ENCODE results near the gene SERAC1.

The SERAC1 gene

GRCh38 chr6:158073776-158074175 lies 94.3 kb downstream of the SERAC1 start:
- no peak for DNase-seq

GRCh38 chr6:158072083-158072721 lies 95.9 kb downstream of the SERAC1 start:
- peak; percentile 36 for DNase-seq

- no peak for DNase-seq
Observed at GRCh38 chr6:158071121-158072082, 96.7 kb downstream of the SERAC1 start.

GRCh38 chr6:158070513-158070912 lies 97.5 kb downstream of the SERAC1 start:
- DNase-seq: no peak

GRCh38 chr6:158069800-158070195 lies 98.3 kb downstream of the SERAC1 start:
- no peak for DNase-seq

GRCh38 chr6:158068893-158069799 lies 98.9 kb downstream of the SERAC1 start:
- DNase-seq: no peak

GRCh38 chr6:158068156-158068892 lies 99.7 kb downstream of the SERAC1 start:
- no peak for DNase-seq

GRCh38 chr6:158067436-158068015 lies 100.5 kb downstream of the SERAC1 start:
- DNase-seq: no peak

- DNase-seq: peak; percentile 73
Observed at GRCh38 chr6:158066136-158066781, 101.8 kb downstream of the SERAC1 start.

GRCh38 chr6:158064725-158065251 lies 103.3 kb downstream of the SERAC1 start:
- no peak for DNase-seq

GRCh38 chr6:158063736-158064135 lies 104.3 kb downstream of the SERAC1 start:
- no peak for DNase-seq

- no peak for DNase-seq
Observed at GRCh38 chr6:158061709-158062461, 106.2 kb downstream of the SERAC1 start.

GRCh38 chr6:158061361-158061708 lies 106.7 kb downstream of the SERAC1 start:
- no peak for DNase-seq

- no peak for DNase-seq
Observed at GRCh38 chr6:158060455-158061360, 107.4 kb downstream of the SERAC1 start.

All from NCI-H524 treated with DMSO at 0.1 percent for 48 hours (cell line).